ENCODE measurements around the gene KRTAP10-3.
"Not testable (repeated sequence)": the region's sequence is repeated elsewhere in the genome, so short reads cannot be mapped to it uniquely, and the experiment has no call there.

Gene KRTAP10-3, protein sequence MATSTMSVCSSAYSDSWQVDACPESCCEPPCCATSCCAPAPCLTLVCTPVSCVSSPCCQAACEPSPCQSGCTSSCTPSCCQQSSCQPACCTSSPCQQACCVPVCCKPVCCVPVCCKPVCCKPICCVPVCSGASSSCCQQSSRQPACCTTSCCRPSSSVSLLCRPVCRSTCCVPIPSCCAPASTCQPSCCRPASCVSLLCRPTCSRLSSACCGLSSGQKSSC

DNA sequence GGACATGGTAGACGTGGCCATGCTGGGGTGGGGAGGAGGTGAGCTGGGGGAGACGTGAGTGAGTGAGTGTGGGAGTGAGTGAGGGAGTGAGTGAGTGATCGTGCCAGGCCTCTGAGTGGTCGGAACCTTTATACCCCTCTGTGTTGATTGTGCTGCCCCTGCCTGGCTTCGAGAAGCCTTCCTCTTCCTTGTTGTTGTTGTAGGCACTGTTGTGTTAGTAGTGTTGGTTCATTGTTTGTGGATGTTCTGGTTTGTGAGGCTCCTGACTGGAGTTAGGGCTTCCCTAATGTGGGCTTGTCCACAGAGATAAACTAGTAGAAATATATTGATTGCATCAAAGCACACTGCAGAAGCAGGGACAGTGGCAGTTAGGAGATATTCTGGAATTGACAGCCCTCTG is at the start of gene KRTAP10-3:
Gene KRTAP10-3 (minus strand): TSS at position 101 of the 400 bp plus-strand sequence. CDS start 80 bp downstream, at position 21.
- no peak for DNase-seq

DNA sequence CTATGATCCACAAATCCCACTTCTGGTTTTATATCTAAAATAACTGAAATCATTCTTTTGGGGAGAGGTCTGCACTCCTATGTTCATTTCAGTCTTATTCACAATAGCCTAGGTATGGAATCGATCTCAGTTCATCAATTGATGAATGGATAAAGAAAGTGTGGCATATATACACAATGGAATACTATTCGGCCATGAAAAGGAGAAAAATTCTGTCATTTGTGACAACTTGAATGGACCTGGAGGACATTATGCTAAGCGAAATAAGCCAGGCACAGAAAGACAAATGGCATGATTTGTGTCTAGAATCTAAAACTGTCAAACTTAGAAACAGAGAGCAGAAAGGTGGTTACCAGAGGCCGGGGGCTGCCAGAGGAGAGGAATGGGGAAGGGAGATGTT is 47.9 kb upstream of the KRTAP10-3 start:
- DNase-seq = no peak

DNA sequence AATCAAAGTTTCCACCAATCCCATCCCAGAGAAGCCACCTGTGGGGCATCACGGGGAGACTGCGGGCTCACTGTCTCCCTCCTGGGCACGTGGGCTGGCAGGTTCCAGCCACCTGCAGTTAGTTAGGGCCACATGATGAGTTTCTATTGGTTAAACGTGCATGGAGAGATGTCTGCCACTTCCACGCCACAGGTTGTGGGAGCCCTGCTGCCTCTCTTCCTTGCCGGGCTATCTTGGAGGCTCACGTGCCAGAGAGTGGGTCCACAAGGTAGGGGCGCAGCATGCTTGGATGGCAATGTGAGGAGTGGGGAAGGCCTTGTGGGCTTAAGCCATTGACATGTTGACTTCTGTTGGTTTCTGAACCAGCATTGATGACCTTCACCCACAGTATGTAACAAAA is 45.3 kb upstream of the KRTAP10-3 start:
- no peak for DNase-seq

DNA sequence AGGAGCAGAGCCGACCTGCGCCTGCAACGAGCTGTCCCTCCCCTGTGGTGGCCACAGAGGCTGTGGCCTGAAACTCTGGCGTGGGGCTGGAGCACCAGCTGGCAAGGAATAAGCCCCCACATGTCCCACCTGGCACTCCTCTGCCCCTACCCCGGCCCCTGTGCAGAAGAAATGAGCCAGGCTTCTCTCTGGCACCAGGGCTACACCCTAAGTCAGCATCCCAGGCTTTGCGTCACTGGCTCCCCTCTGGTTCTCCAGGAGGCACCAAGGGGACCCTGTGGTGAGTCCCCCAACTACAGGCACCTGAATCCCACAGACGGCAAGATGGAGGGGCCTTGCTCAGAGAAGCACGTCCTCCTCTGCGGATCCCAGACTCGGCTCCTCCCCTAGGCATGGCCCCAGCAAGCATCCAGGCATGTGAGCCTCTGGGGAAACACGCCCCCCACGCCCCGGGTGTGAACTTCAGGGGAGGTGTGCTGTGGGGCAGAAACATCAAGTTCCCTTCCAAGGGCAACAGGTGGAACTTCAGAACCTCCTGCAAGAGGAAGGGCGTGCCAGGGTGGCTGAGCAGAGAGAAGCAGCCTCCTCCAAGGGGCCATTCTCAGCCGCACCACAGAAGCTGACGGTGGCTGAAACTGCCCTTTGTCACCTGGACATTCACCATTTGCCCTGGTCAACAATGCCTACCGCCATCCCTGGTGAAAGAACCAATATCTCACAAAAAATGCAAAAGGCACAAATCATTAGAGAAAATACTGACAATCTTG is 44.7 kb upstream of the KRTAP10-3 start:
- no peak for DNase-seq

DNA sequence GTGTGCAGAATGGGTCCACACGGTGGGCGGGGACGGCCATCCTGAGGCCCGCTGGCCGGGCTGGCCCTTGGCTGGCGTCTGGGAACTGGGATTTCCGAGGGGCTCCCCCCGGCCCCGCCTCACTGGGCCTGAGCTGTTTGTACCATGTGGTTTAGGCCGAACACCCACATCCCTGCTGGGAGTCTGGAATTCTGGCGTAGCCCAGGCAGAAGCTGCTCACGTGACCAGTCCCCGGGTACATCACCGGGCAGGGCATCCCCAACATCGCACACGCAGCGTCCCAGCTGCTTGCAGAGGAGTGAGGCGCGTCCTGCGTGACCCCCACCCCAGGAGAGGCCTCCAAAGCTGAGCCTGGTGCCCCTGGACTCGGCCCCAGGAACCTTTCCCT is 43.9 kb upstream of the KRTAP10-3 start:
- DNase-seq = no peak

DNA sequence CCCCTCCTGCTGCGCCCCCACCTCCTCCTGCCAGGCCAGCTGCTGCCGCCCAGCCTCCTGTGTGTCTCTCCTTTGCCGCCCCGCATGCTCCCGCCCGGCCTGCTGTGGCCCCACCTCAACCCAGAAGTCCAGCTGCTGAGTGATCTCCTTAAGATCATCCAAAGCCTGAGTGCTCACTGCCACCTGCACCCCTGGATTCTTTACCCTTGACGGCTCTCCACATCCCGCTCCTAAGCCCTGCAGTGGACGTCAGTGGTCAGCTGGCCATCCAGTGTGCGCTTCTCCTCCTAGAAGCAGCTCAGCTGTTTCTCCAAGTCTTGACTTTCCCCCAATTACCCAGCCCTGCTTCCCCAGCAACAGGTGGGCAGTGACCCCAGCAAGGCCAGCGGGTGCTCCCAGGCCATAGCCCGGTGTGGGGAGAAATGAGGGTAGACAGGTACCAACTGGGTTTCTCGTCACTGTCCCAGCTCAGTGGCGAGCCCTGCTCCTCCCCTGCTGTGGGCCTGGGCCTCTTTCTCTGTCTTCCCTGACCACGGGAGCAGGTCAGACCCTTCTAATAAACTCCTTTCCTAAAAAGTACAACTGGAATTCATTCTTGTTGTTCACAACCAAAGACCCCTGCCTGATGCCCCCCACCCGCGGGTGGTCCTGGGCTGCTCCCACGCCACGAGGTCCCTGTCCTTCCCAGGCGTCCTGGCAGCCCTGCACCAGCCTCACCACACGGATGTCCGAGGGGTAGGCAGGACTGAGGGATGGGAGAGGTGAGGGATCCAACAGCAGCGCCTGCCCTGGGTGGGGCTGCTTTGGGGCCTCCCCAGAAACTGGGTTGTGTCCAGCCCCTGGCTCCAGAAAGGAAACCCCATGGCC is 43.2 kb upstream of the KRTAP10-3 start:
- no peak for DNase-seq

DNA sequence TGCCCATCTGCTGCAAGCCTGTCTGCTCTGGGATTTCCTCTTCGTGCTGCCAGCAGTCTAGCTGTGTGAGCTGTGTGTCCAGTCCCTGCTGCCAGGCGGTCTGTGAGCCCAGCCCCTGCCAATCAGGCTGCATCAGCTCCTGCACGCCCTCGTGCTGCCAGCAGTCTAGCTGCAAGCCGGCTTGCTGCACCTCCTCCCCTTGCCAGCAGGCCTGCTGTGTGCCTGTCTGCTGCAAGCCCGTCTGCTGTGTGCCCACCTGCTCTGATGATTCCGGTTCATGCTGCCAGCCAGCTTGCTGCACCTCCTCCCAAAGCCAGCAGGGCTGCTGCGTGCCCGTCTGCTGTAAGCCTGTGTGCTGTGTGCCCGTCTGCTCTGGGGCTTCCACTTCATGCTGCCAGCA is 42.5 kb upstream of the KRTAP10-3 start:
- not testable (repeated sequence) for DNase-seq

DNA sequence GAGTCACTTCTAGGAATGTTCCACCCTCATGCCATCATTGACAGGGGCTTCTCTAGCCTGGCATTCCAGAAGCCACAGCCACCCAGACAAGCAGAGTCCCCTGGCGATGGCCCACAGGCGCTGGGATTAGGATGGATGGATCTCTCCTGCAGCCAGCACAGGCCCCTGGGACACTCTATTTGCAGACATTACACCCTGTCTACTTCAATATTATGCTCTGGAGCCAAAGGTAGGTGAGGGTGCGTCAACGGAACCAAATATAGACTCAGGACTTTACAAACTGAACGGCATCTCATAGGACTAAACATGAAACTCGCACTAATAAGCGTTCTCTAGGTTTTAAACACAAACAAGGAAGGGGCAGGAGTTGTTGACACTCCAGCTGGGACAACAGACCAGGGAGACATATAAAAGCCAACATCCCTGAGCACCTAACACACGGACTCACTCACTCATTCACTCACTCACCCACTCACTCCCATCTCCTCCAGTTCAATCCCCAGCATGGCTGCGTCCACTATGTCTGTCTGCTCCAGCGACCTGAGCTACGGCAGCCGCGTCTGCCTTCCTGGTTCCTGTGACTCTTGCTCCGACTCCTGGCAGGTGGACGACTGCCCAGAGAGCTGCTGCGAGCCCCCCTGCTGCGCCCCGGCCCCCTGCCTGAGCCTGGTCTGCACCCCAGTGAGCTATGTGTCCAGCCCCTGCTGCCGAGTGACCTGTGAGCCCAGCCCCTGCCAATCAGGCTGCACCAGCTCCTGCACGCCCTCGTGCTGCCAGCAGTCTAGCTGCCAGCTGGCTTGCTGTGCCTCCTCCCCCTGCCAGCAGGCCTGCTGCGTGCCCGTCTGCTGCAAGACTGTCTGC is 41.8 kb upstream of the KRTAP10-3 start, which contains the start of gene KRTAP10-7:
Gene KRTAP10-7 (plus strand): TSS at position 480 of the 861 bp plus-strand sequence. CDS start 25 bp downstream, at position 505.
- not testable (repeated sequence) for DNase-seq

DNA sequence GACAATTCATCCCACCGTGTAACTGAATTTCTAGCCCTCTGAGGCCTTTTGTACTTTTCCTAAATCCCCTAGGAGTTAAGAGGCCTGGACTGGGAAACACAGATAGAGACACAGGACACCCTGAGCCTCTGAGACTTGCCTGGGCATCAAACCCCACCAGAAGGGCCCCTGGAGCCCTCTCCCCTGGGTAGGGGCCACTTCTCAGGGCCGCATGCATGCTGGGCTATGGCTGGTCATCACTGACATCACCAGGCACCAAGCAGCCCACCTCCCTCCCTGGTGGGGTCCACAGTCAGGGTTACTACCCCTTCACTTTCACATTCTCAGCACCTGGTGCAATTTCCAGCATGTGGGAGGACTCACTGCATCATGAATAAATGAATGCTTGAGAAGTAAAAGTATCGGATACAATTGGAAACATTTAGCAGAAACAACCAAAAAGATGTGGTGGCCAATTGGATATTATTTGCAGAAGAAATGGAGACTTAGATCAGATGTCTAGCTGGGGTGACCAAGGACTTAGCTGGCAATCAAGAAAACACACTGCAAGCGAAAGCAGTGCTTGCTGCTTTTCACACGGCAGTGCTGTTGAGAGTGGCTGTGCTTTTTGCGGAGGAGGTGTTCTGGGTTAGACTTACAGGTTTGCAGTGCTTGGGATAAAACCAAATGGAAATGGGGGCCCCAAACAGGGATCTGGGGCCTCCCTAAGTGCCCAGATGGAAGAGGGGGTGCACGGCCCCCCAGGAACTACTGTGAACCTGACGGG is 40.9 kb upstream of the KRTAP10-3 start:
- no peak for DNase-seq

DNA sequence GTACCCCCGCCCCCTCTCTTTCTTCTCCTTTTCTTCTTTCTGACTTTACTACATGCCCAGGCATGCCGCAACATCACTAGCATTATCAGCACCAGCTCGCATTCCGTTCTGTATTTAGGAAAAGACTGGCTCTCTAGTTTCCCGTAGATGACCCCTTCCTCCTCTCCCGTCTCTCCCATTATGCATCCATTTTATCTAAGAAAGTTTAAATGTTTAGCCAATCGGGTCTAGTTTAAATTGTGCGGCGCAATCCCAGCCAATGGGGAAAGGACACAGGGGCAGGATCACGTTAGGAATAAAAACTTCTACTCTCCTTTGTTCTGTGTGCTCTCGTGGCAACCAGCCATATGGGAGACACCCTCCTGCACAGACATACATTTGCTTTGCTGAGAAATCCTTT is 39.5 kb upstream of the KRTAP10-3 start:
- no peak for DNase-seq

DNA sequence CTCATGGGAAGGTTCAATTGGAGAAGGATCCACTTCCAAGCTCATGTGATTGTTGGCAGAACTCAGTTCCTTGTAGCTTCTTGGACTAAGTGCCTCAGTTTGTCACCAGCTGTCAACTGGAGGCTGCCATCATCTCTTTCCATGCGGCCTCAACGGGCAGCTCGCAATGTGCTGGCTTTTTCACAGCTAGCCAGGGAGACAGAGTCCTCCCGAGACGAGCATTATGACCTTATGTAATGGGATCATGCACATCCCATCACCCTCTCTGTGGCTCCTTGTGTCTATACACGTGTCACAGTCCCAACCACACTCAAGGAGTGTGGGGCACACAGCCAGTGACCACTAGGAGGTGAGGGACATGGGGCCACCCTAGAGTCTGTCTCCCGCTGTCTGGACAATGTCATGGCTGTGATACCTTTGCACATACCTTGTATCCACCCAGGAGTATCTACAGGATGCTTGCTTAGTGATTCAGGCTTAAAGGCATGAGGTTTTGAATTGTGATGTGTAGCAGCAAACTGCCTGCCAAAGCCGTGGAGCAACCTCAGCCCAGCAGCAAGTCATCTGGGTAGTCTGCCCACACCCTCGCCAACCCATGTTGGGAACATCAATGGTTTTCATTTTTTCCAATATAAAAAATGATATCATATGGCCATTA is 37.6 kb upstream of the KRTAP10-3 start:
- DNase-seq = no peak

DNA sequence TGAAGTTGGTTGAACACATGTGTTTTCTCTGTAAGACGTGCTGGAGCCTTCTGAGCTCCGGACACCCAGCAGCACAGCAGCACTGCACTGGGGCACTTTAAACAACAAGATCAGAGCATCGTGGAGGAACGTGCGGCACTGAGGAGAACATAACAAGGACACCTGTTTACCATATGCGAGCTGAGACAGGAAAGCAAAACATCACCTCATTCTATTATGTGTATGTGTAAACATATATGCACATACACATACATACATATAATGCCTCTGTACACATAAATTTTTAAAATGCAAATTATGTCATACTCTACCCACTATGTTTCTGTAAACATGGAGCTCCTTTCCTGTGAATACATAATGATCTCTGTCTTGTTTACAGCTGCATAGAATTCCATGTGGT is 36.9 kb upstream of the KRTAP10-3 start:
- DNase-seq = no peak

DNA sequence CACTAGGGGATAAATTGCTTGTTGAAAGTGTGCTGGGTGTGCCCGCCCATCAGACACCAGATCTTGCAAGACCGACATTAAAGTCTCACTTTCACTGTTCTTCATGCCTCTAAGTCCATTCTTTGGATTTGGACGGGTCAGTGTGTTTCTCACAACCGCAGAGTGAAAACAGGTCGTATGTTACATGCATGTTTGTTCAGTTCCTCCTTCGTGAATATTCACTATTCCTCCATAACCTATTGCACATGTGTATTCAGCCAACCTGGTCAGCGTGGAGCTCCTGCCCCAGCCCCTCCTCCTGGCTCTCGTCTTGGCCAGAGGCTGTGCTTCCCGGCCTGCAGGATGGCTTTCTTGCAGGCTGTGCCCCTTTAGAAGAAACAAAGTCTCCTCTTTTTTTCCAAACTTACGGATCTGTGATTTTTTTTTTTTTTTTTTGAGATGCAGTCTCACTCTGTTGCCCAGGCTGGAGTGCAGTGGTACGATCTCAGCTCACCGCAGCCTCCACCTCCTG is 35.9 kb upstream of the KRTAP10-3 start:
- no peak for DNase-seq

DNA sequence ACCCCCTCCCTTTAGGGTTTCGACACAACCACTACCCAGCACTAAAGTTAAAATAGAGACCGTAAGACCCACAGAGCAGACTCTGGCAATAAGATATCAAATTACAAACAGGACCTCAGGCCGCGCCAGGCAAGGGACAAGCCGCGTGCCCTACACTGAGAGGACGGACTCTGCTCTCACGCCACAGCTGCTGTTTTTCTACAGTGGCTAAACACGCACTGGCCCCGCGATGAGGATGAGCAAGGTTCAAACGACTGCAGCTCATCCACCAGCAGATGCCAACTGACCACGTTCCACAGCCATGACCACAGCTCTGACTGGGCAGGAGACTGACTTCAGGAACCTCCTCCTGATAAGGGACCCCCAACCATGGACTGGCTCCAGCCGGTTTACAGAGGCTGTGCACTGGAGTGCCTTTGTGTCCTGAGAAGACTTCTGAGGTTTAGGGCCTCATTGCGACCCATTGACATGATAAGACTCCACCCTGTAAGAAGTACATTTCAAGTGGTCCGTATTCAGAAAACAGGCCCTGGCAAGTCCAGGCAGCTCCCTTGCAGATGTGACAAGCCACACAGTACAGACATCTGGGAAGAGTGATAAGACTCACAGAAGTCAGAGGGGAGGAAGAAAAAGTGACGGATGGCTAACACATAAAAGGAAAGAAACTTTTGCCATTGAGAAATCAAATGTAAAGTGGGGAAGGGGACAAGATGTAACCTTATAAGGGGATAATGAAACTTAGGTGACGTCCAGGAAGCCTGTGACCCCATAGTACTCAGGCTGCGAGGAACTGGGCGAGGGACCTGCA is 35.2 kb upstream of the KRTAP10-3 start:
- DNase-seq = no peak

DNA sequence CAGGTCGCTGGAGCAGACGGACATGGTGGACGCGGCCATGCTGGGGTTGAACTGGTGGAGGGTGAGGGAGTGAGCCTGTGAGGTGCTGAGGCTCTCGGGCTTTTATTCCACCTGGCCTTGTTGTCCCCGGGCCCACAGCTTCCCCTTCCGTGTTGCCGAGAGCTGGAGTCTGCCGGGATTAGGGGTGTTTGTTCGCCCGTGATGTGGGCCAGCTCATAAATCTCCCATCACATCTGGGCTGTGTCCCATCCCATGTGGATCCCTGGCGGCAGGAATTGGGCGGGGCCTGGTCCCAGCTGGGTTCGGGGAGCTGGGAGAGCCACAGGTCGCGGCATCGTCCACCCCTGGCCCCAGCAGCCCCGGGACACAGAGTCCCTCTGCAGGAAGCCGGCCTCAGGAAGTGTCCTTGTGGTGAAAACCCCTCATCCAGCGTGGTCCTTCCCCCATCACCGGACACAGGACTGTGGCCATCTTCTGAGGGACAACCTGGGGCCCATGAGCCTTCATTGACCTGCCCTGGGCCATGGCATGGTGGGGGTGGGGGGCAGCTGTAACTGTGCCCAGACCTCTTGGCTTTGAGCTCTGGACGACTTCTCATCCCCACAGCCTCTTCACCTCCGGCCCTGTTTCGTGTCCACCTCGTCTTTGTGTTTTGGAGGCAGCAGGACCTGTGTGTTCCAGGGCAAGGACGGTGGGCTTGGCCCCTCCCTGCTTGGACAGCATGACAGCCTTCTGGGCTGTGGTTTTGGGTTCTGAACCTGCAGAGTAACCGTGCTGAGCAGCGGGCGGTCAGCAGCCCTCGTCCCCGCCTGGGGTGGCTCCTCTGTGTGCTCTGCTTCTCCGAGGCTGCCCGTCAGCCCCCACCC is 34.1 kb upstream of the KRTAP10-3 start, which contains the start of gene KRTAP10-6:
Gene KRTAP10-6 (minus strand): TSS at position 60 of the 866 bp plus-strand sequence. CDS start 21 bp downstream, at position 39.
- DNase-seq = no peak

DNA sequence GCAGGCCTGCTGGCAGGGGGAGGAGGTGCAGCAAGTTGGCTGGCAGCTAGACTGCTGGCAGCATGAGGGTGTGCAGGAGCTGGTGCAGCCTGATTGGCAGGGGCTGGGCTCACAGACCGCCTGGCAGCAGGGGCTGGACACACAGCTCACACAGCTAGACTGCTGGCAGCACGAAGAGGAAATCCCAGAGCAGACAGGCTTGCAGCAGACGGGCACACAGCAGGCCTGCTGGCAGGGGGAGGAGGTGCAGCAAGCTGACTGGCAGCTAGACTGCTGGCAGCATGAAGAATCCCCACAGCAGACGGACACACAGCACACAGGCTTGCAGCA is 33.2 kb upstream of the KRTAP10-3 start:
- DNase-seq = not testable (repeated sequence)

DNA sequence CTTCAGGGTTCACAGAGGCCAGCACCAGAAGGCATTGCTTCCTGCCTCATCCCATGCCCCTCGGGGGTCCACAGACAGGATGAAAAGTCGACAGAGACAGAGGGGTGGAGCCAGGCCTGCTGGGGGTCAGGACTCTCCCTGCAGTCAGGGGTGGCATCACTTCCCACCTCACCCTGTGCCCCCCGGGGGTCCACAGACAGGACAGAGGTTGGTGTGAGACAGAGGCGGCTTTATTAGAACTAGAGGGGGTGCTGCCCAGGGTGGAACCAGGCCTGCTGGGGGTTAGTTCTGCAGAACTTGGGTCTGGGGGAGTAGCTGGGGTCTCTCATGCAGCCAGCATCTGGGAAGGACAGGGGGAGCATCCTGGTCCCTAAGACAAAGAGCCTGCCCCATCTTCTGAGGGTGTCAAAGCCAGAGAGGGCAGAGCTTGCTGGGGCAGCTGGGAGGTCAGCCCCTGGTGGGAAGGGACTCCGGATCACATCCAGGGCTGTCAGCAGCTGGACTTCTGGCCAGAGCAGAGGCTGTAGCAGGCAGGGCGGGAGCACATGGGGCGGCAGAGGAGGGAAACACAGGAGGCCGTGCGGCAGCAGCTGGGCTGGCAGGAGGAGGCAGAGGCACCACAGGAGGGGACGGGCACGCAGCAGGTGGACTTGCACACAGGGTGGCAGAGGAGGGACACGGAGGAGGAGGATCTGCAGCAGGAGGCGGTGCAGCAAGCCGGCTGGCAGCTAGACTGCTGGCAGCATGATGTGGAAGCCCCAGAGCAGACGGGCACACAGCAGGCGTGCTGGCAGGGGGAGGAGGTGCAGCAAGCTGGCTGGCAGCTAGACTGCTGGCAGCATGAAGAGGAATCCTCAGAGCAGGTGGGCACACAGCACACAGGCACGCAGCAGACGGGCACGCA is 32.6 kb upstream of the KRTAP10-3 start:
- DNase-seq = not testable (repeated sequence)

DNA sequence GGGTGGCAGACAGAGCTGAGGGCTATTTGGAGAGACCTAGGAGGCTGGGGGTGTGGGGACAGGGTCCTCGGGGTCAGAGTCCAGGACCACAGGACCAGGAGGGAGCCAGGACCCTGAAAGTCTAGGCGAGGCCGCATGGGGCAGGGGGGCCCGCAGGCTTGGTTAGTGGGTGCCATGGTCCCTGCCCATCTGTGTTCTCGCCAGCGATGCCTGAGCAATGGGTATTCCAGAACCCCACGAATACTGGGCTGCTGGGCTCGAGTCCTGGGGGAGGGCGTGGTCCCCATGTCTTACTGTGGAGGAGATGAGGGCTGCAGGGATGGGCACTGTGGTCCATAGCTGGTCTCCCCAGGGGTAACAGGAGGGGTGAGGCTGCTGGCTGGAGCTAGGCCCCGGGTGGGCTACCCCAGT is 31.7 kb upstream of the KRTAP10-3 start:
- DNase-seq = no peak

All from activated gamma-delta T cell treated with Interleukin-2 at 50 U/mL for 16 hours (primary cell).